ENCODE data around the gene MAT1A. TPM values are rescaled to one million over a fixed set of nuclear protein-coding genes. Genes with fewer than 3 reads are reported as not detected.

Gene MAT1A
- total RNA-seq, 1 experiment from 2014 or later = 3.4 TPM

DNA sequence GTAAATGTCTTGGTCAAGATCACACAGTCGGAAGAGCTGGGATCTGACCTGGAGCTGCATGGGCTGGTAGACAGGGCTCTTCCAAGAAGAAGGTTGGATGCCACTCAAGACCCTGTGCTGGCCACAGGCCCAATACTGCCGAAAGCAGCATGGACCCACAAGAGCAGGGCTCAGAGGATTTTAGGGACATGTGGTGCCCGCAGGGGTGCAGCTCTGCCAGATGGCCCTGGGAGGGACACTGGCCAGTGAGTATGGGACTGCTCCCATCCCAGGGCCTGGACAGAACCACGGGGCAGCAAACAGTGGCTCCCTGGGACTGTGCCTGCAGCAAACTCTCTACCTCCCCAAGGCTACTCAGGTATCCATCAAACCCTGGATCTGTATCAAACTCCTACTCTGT is 12.4 kb downstream of the MAT1A start:
- intact Hi-C loops (cut with micrococcal nuclease; ENCODE audit: unreplicated experiment) = no loop called here
- BruUV-seq (replicated peaks) = no TSS peak
- TF ChIP-seq, protein P1, sequence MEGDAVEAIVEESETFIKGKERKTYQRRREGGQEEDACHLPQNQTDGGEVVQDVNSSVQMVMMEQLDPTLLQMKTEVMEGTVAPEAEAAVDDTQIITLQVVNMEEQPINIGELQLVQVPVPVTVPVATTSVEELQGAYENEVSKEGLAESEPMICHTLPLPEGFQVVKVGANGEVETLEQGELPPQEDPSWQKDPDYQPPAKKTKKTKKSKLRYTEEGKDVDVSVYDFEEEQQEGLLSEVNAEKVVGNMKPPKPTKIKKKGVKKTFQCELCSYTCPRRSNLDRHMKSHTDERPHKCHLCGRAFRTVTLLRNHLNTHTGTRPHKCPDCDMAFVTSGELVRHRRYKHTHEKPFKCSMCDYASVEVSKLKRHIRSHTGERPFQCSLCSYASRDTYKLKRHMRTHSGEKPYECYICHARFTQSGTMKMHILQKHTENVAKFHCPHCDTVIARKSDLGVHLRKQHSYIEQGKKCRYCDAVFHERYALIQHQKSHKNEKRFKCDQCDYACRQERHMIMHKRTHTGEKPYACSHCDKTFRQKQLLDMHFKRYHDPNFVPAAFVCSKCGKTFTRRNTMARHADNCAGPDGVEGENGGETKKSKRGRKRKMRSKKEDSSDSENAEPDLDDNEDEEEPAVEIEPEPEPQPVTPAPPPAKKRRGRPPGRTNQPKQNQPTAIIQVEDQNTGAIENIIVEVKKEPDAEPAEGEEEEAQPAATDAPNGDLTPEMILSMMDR (IDR thresholded peaks at IDR 0.05; ENCODE audit: insufficient read depth in 1 of 2, low read depth in 1 of 2, low read length in 1 of 2, severe bottlenecking in 1 of 2, unreplicated experiment in 1 of 2) = no peak
- no peaks in the 10 kb centered on the region for H3K9me3 Mint-ChIP-seq (ENCODE audit: unreplicated experiment)
- no peaks in the 10 kb centered on the region for H3K27me3 Mint-ChIP-seq (ENCODE audit: insufficient read depth, unreplicated experiment)
- POLR2A ChIA-PET = no interaction called here
- no peaks in the 10 kb centered on the region for H3K36me3 ChIP-seq (ENCODE audit: control insufficient read depth, insufficient read depth, low read length)
- no peak overlapping the region for H3K4me3 Mint-ChIP-seq (ENCODE audit: unreplicated experiment)
- peaks cover 25% of the 10 kb centered on the region for H3K4me1 ChIP-seq
- CTCF ChIA-PET = no interaction called here
- H3K4me3 ChIP-seq (ENCODE audit: low read depth, low read length) = no peak overlapping the region
- H3K27me3 ChIP-seq (replicated peaks; ENCODE audit: control insufficient read depth, insufficient read depth, low read length) = no peaks in the 10 kb centered on the region
- peaks cover 4% of the 10 kb centered on the region for H3K36me3 Mint-ChIP-seq (ENCODE audit: insufficient read depth, unreplicated experiment)
- no peaks in the 10 kb centered on the region for H3K9me3 ChIP-seq
- no peak overlapping the region for H3K27ac Mint-ChIP-seq (ENCODE audit: unreplicated experiment)
- peaks cover 8% of the 10 kb centered on the region for H3K4me1 Mint-ChIP-seq (ENCODE audit: low read depth, unreplicated experiment)
- DNase-seq = no peak

DNA sequence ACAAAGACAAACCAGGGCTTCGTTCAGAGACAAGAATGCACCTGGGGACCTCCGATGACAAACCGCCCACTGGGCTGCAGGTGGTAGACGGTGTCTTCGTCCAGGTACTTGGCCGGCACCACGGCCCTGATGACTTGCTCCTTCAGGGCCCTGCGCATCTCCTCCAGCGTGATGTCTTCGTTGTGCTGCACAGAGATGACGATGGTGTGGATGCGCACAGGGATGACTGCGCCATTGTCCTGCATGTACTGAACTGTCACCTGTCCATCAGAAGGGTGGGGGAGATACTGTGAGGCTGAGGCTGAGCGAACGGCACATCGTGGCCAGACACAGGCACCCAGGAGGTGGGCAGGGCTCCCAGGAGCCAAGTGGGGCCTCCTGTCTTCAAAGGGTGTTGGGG is 13.1 kb downstream of the MAT1A start:
- intact Hi-C loops (cut with micrococcal nuclease; ENCODE audit: unreplicated experiment) = no loop called here
- H3K36me3 Mint-ChIP-seq (ENCODE audit: insufficient read depth, unreplicated experiment) = peaks cover under 1% of the 10 kb centered on the region
- no peaks in the 10 kb centered on the region for H3K9me3 ChIP-seq
- no peak overlapping the region for H3K4me3 ChIP-seq (ENCODE audit: low read depth, low read length)
- peaks cover 1% of the 10 kb centered on the region for H3K4me1 Mint-ChIP-seq (ENCODE audit: low read depth, unreplicated experiment)
- no peak overlapping the region for H3K27ac Mint-ChIP-seq (ENCODE audit: unreplicated experiment)
- no peaks in the 10 kb centered on the region for H3K9me3 Mint-ChIP-seq (ENCODE audit: unreplicated experiment)
- H3K27me3 ChIP-seq (replicated peaks; ENCODE audit: control insufficient read depth, insufficient read depth, low read length) = no peaks in the 10 kb centered on the region
- H3K4me3 Mint-ChIP-seq (ENCODE audit: unreplicated experiment) = no peak overlapping the region
- no peak for DNase-seq
- H3K36me3 ChIP-seq (ENCODE audit: control insufficient read depth, insufficient read depth, low read length) = no peaks in the 10 kb centered on the region
- BruUV-seq (replicated peaks) = no TSS peak
- no peaks in the 10 kb centered on the region for H3K27me3 Mint-ChIP-seq (ENCODE audit: insufficient read depth, unreplicated experiment)
- POLR2A ChIA-PET = no interaction called here
- TF ChIP-seq, protein P1 (IDR thresholded peaks at IDR 0.05; ENCODE audit: insufficient read depth in 1 of 2, low read depth in 1 of 2, low read length in 1 of 2, severe bottlenecking in 1 of 2, unreplicated experiment in 1 of 2) = no peak
- H3K4me1 ChIP-seq = peaks cover 18% of the 10 kb centered on the region
- CTCF ChIA-PET = no interaction called here

DNA sequence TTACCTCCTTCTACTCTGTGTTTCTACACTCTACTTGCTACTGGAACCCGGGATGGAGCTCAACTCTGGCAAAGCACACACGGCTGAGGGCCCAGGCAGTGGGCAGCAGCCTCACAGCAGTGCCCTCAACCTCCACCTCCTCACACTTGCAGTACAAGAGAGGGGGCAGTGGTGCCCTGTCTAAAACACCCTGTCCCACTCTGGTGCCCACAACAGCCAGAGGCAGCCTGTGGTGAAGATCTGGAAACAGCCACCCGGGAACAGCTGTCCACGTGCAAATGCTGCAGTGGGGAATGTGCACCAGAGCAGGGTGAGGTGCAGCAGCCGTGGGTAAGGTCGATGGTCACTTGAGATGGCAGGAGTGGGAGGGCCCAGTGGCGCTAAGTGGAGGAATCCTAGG is 13.7 kb downstream of the MAT1A start:
- no peak overlapping the region for H3K4me3 ChIP-seq (ENCODE audit: low read depth, low read length)
- intact Hi-C loops (cut with micrococcal nuclease; ENCODE audit: unreplicated experiment) = no loop called here
- peaks cover 18% of the 10 kb centered on the region for H3K4me1 ChIP-seq
- no TSS peak for BruUV-seq (replicated peaks)
- no peaks in the 10 kb centered on the region for H3K27me3 Mint-ChIP-seq (ENCODE audit: insufficient read depth, unreplicated experiment)
- POLR2A ChIA-PET = no interaction called here
- no peak overlapping the region for H3K4me3 Mint-ChIP-seq (ENCODE audit: unreplicated experiment)
- no peak for DNase-seq
- no peaks in the 10 kb centered on the region for H3K36me3 Mint-ChIP-seq (ENCODE audit: insufficient read depth, unreplicated experiment)
- TF ChIP-seq, protein P1 (IDR thresholded peaks at IDR 0.05; ENCODE audit: insufficient read depth in 1 of 2, low read depth in 1 of 2, low read length in 1 of 2, severe bottlenecking in 1 of 2, unreplicated experiment in 1 of 2) = no peak
- CTCF ChIA-PET = no interaction called here
- H3K27me3 ChIP-seq (replicated peaks; ENCODE audit: control insufficient read depth, insufficient read depth, low read length) = no peaks in the 10 kb centered on the region
- H3K27ac Mint-ChIP-seq (ENCODE audit: unreplicated experiment) = no peak overlapping the region
- H3K4me1 Mint-ChIP-seq (ENCODE audit: low read depth, unreplicated experiment) = no peaks in the 10 kb centered on the region
- no peaks in the 10 kb centered on the region for H3K9me3 Mint-ChIP-seq (ENCODE audit: unreplicated experiment)
- H3K9me3 ChIP-seq = no peaks in the 10 kb centered on the region
- H3K36me3 ChIP-seq (ENCODE audit: control insufficient read depth, insufficient read depth, low read length) = no peaks in the 10 kb centered on the region

Measured in Caco-2 (cell line).